GM18502 (cell line): ENCODE results near the gene ATP8A2.
"Not testable (repeated sequence)": the region's sequence is repeated elsewhere in the genome, so short reads cannot be mapped to it uniquely, and the experiment has no call there.

ENCODE experiments used
- ATAC-seq: cut with Tn5 transposase; IDR thresholded peaks from one replicate; pipeline ENCODE4 v1.9.1; 2021; ENCODE audit warnings: mild to moderate bottlenecking; ENCODE audit not compliant: unreplicated experiment, poor library complexity

Gene ATP8A2

GRCh38 chr13:25752957-25753551 is 381.3 kb downstream of the ATP8A2 start:
- no peak for ATAC-seq

GRCh38 chr13:25753976-25754375 is 382.2 kb downstream of the ATP8A2 start:
- no peak for ATAC-seq

GRCh38 chr13:25756251-25756650 is 384.5 kb downstream of the ATP8A2 start:
- ATAC-seq = no peak

DNA sequence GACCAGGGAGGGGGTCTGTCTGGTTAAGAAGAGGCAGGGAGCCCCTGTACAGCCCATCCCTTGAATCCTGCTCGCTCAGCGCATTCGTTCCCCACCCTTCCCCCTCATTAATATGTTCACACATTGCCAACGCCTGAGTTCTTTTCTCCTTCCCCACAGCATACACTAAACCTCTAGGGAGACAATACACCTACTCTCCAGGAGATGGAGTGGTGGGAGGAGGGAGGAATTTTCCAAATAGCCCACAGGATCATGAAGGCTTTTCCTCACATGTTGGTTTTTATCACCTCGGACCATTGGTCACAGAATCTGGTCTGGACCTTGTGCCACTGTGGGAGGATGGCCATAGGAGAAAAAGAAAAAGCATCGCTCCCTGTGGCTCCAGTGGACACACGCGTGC is 385.1 kb downstream of the ATP8A2 start:
- no peak for ATAC-seq

- no peak for ATAC-seq
Measured at GRCh38 chr13:25761041-25761440, 389.3 kb downstream of the ATP8A2 start.

- no peak for ATAC-seq
Measured at GRCh38 chr13:25762281-25762680, 390.5 kb downstream of the ATP8A2 start.

DNA sequence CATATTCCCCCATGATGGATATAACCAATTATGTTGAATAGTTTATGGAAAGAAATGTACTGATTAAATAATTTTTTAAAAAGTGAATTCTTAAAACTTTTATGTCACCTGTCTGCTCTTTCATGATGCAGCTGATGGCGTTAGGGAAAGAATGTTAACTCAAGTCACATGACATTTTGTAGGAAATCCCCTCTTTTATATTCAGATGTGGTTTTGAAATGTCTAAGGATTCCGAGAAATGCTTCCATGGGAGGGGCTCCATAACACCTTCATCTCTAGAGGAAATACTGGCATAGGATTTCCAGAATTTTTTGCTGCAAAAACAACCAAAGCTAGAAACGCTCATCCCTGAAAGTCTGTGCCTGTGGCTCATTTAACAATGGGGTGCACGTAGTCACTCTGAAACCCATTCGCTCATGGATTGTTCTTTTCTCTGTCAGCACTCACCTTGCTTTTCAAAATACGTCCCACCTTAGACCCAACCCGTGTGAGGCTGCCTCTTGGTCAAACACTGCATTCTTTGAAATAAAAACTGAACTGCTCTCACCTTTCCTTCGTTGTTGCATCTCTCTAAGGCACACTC is 391.1 kb downstream of the ATP8A2 start:
- no peak for ATAC-seq

DNA sequence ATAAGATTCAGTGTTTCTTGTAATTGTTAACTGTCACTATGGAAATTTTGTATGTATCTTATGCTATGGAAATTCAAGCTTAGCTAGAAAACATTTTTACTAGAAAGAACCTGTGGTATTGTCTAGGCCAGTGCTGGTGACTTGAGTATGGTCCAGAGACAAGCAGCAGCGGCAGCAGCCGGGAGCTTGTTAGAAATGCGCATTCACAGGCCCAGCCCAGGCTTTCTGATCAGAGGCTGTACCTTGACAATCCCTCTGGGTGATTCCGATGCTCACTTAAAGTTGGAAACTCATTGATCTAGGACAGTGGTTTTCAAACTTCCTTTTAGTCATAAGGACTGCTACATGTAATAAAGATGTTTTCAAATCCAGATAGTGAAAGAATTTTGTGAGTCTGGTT is 392.6 kb downstream of the ATP8A2 start:
- ATAC-seq = no peak

GRCh38 chr13:25765266-25765665 is 393.5 kb downstream of the ATP8A2 start:
- no peak for ATAC-seq

GRCh38 chr13:25766576-25766975 is 394.8 kb downstream of the ATP8A2 start:
- ATAC-seq = no peak

DNA sequence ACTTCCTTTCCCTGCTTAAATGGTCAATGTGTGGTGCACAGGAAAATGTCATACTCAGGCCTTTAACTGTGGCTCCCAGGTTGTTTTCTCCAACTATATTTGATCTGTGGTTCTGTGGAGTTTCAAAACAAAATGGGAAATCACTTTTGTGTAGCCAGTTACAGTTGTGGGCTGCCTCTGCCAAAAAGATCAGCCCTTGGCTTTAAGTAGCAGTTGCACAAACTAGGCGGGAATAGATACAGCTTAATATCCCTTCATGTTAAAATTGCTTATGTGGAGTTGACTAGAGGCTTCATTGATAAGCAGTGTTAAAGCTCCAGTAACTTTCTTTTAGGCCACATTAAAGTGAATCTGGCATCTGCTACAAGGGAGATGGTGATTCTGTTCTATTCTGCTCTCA is 395.2 kb downstream of the ATP8A2 start:
- ATAC-seq = no peak

- no peak for ATAC-seq
Measured at GRCh38 chr13:25768376-25768775, 396.6 kb downstream of the ATP8A2 start.

DNA sequence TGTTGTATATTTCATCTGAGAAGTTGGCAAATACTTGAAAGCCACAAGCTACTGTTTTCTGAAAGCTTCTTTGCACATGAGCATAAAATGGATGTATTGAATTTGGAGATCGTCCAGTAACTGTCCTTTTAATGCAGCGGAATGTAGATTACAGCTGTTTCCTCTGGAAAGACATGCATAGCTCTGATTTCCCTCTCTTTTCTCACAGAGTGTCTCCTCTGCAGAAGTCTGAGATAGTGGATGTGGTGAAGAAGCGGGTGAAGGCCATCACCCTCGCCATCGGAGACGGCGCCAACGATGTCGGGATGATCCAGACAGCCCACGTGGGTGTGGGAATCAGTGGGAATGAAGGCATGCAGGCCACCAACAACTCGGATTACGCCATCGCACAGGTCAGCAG is 397.1 kb downstream of the ATP8A2 start:
- ATAC-seq = no peak

DNA sequence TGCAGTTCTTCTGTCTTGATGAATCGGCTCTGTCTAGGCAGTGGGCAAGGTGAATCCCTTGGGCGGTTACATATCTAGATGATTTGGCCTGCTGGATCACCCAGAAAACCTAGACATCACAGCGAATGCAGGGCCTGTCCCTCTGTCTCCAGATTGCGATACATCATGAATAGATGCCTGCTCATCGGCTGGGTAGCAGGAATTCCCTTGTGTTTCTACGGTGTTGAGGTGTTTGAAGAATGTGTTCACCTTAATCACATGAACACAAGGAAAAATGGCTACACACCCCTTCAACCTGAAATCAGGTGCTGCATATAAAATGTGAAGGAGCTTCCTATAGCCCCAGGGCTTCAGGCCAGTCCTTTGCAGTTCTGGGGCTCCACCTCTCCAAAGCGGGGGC is 398.8 kb downstream of the ATP8A2 start:
- ATAC-seq = no peak

DNA sequence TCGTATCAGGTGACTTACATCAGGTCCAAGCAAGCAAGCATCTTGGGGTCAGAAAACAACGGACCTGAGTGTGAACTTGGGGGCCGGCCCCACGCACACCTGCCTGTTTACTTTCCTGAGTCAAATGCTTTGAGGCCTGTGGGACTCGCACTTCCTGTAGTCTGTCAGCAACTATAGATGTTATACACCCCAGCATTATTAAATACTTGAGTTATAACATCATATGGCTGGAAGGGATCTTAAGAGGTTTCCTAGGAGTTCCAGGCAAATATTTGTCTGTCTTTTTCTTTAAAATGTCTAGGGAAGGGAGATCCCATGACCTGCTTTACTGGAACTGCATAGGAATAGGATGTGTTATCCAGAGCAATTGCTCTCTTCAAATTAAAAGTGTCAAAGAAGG is 399.4 kb downstream of the ATP8A2 start:
- ATAC-seq = no peak

DNA sequence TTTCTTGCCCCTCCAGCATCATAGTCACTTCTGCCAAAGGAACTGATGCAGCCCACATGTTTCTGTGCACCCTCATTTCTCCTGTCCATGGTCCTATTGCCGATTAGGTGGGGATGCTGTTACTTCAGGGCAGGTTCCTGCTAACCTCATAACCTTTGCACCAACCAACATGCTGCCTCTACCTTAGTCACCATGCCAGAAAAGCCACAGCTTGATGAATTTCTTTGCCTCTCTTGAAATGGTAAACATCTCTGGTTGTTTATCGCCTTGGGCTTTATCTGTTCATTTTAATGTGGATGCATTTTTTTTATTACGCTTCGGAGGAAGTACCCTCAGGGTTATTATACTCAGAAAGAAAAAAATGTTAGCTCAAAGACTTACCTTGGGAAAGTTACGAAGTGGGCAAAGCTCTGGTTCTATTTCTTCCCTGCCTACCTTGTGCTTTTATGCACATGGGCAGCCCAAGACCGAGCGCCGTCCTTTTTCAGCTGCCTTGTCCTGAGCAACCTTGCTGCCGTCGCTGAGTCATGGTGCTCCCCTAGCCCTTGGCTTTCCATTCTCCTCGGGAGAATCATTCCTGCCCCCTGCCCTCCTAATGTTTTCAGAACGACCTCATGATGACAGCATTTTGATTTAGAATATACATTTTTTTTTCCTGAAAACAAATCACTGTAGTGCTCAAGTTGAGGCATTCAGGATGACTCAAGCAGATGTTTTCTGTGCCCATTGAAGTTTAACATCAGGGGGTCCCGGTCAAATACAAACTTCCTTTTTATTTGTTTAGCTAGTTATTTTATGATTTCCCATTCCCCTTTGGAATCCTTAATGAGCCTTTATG is 400.1 kb downstream of the ATP8A2 start:
- no peak for ATAC-seq

- not testable (repeated sequence) for ATAC-seq
Measured at GRCh38 chr13:25772534-25772933, 400.8 kb downstream of the ATP8A2 start.

DNA sequence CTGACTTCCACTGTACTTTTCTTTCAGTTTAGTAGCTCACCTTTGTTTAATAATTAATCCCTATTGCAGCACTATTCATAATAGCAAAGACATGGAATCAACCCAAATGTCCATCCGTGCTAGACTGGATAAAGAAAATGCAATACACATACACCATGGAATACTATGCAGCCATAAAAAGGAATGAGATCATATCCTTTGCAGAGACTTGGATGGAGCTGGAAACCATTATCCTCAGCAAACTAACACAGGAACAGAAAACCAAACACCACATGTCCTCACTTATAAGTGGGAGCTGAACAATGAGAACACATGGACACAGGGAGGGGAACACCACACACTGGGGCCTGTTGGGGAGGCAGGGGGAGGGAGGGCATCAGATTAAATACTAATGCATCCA is 402.3 kb downstream of the ATP8A2 start:
- not testable (repeated sequence) for ATAC-seq

DNA sequence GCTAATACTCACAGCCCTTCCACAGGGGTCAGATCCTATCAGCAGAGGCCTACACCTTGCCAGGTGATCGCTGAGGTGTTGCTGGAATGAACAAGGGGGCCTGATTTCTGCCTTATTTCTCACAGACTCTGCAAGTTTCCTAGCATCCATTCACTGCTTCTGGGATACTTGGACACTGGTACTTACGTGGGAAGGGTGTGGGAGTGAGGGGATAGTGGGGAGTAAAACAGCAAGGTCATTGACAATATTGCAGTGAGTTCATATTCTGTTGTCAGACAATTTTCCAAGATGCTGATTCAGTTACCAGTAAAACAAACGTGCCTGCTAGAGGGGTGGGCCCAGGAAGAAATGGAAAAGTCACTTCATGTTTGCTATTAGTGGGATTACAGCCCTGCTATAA is 403.5 kb downstream of the ATP8A2 start:
- ATAC-seq = no peak

GRCh38 chr13:25775986-25776385 is 404.2 kb downstream of the ATP8A2 start:
- ATAC-seq = no peak

DNA sequence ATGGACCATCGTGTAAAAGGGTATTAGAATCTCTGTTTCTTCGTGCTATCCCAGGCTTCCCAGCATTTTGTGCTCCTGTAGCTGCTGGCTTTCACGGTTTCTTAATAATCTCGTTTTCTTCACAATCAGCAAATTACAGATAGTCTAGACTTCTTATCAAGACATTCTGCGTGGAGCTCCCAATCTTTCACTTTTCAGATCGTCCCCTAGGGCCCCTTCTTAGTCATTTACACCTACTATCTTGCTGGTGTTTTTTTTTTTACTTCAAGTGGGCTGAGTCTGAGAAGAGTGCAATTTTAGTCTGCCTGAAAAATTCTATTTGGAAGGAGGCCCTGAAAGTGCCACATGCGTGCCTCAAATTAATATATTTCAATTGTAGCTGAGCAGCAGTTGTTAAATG is 404.9 kb downstream of the ATP8A2 start:
- ATAC-seq = no peak

DNA sequence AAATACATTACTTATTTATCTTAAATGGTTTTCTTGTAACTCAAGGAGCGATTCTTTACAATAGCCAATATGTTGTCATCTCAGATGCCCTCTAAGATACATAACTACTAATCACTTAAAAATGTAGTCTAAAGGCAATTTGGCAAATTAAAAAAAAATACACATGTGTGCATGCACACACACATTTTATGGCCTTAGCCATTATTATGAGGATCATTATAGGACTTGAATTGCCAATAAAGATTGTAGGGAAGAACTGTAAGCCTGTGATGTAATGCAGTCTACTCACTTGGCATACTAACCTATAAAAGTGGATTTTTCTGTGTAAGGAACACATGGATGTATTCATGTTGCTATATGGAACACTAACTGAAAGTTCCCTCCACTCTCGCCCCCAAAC is 405.7 kb downstream of the ATP8A2 start:
- no peak for ATAC-seq
